AG10803 (cell line): ENCODE data around the gene CLCNKA.

Experiments used
- DNase-seq: peaks from one replicate; pipeline ENCODE4 v3.0.0; 2010; ENCODE audit warnings: low read depth
- H3K4me3 ChIP-seq: 2 replicates; pipeline ENCODE4 v1.5.1; 2011; ENCODE audit warnings: mild to moderate bottlenecking, low read length, control low read depth
- CTCF ChIP-seq: conservative IDR thresholded peaks from 2 replicates; pipeline ENCODE4 v1.5.1; 2011; ENCODE audit warnings: mild to moderate bottlenecking, low read length, control low read depth, inconsistent platforms

CLCNKA gene

DNA sequence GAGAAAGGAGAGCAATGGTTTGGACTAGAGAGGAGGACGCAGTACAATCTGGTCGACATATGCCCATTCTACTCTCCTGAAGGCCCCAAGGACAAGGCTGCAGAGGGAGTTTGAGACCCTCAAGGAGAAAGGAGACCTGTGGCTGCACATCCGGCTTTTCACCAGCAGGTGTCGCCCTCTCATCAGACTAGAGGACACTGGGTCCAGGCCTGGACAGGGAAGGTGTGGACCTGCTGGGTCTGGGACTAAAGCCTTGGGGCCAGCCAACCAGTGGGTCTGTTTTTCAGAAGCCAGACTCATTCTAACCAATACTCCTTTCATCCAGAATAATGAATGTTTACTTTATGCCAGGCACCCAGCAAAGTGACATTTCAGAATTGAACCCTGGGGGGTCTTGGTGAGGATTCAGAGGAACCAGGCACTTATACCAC lies 12.8 kb upstream of the CLCNKA start:
- peak; percentile 58 for DNase-seq
- TF ChIP-seq CTCF: peak; percentile 96
- H3K4me3 ChIP-seq: no peak overlapping the region

- TF ChIP-seq CTCF: no peak
- H3K4me3 ChIP-seq: no peak overlapping the region
- no peak for DNase-seq
Measured at GRCh38 chr1:16009678-16010077, 12.2 kb upstream of the CLCNKA start.

DNA sequence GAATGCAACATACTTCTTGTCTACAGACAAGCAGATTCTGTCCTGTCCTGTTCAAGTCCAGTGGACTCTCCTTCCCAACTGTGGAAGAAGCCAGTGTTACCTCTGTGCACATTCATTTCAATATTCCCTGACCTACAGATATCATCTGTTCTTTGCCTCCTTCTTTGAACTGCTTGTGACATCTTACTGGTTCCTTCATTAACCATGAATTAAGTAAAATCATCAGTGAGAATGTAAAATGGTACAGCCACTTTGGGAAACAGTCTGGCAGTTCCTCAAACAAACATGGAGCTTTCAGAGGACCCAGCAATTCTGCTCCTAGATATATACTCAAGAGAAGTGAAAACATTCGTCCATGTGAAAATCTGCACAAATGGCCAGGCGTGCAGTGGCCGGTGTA lies 11.0 kb upstream of the CLCNKA start:
- no peak for DNase-seq
- H3K4me3 ChIP-seq: no peak overlapping the region
- TF ChIP-seq CTCF: no peak

DNA sequence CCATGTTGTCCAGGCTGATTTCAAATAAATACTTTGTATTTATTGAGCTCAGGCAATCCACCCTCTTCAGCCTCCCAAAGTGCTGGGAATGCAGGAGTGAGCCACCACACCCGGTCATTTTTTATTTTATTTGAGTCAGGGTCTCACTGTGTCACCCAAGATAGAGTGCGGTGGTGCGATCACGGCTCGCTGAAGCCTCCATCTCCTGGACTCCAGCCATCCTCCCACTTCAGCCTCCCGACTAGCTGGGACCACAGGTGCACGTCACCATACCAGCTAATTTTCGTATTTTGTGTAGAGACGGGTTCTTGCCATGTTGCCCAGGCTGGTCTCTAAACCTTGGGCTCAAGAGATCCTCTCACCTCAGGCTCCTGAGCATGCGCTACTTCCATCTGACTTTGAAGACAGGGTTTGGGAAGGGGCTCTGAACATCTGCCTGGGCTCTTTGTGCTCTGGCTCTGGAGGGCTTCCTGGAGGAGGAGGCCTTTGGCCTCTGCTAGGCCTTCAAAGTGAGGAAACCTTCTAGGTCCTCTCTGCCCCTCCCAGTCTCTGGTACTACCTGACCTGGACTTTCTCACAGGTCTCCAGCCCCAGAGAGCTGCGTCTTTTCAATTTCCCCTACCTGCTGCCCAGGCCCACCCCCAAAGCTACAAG lies 9.8 kb upstream of the CLCNKA start:
- no peak for TF ChIP-seq CTCF
- no peak for DNase-seq
- peak overlapping the region; percentile 31; the same call in 1 of the 2 replicates for H3K4me3 ChIP-seq

- H3K4me3 ChIP-seq: peak overlapping the region; percentile 42
- peak; percentile 87 for DNase-seq
- TF ChIP-seq CTCF: peak; percentile 20
Measured at GRCh38 chr1:16012590-16013219, 9.1 kb upstream of the CLCNKA start.

GRCh38 chr1:16013220-16013907 lies 8.5 kb upstream of the CLCNKA start:
- TF ChIP-seq CTCF: no peak

DNA sequence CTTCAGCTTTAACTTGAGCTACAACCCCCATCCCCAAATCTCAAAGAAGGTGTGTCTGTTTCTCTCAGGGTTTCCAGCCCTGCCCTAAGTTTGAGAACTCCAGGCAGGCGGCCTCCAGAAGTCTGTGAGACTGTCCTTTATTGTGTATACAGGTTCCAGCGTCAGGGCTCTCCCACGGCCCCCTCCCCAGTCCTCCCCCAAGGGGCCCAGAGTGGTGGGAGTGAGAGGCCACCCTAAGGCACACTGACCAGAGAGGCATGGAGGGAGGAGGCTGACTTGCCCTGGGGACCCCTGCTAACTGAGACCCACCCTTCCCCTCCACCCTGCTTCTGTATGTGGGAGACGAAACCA lies 8.0 kb upstream of the CLCNKA start:
- DNase-seq: no peak
- H3K4me3 ChIP-seq: no peak overlapping the region
- TF ChIP-seq CTCF: no peak

More at GRCh38 chr1:16013220-16013907, 8.5 kb upstream of the CLCNKA start:
- peak overlapping the region; percentile 42 for H3K4me3 ChIP-seq
- DNase-seq: peak; percentile 56
